Body of pancreas (tissue), 4 donors: ENCODE results near the gene AADACL3.

Source experiments
- CTCF ChIP-seq, 7 experiments: fragments of 450-650 bp in 4 of 7; fragments of 200-600 bp in 3 of 7; sonication (generic) in 3 of 7; IDR thresholded peaks; one replicate each; pipeline ENCODE4 v1.5.1; 2016 to 2019; ENCODE audit warnings: antibody characterized with exemption in 7 of 7
- POLR2A ChIP-seq, 3 donors: fragments of 450-650 bp; IDR thresholded peaks; one replicate each; pipeline ENCODE4 v1.6.1; 2016; ENCODE audit warnings: antibody characterized with exemption in 3 of 3, mild to moderate bottlenecking in 2 of 3

- TF ChIP-seq CTCF (IDR thresholded peaks at IDR 0.05), result no peak
- no peak for TF ChIP-seq POLR2A (IDR thresholded peaks at IDR 0.05)
Measured at GRCh38 chr1:12771186-12771585, 55.3 kb downstream of the AADACL3 start.
